VCaP (cell line): ENCODE measurements around the gene ACAT2.
"Not testable (repeated sequence)": the region's sequence is repeated elsewhere in the genome, so short reads cannot be mapped to it uniquely, and the experiment has no call there.

Experiments used
- H3K27ac ChIP-seq: fragments of 450-650 bp; 2 replicates; pipeline ENCODE4 v1.5.1; 2017
- TF ChIP-seq, protein P1 (sequence below): fragments of 450-650 bp; conservative IDR thresholded peaks from 2 replicates; pipeline ENCODE4 v1.5.1; 2017; ENCODE audit warnings: mild to moderate bottlenecking, moderate library complexity

Gene ACAT2

GRCh38 chr6:159788276-159788675, 26.4 kb downstream of the ACAT2 start:
- TF ChIP-seq, protein P1, sequence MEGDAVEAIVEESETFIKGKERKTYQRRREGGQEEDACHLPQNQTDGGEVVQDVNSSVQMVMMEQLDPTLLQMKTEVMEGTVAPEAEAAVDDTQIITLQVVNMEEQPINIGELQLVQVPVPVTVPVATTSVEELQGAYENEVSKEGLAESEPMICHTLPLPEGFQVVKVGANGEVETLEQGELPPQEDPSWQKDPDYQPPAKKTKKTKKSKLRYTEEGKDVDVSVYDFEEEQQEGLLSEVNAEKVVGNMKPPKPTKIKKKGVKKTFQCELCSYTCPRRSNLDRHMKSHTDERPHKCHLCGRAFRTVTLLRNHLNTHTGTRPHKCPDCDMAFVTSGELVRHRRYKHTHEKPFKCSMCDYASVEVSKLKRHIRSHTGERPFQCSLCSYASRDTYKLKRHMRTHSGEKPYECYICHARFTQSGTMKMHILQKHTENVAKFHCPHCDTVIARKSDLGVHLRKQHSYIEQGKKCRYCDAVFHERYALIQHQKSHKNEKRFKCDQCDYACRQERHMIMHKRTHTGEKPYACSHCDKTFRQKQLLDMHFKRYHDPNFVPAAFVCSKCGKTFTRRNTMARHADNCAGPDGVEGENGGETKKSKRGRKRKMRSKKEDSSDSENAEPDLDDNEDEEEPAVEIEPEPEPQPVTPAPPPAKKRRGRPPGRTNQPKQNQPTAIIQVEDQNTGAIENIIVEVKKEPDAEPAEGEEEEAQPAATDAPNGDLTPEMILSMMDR = no peak
- peak overlapping the region; percentile 92 for H3K27ac ChIP-seq

- TF ChIP-seq, protein P1 = no peak
- peak overlapping the region; percentile 92 for H3K27ac ChIP-seq
Measured at GRCh38 chr6:159788753-159789376, 27.0 kb downstream of the ACAT2 start.

- peak within 1 kb of the TSS; percentile 92 for H3K27ac ChIP-seq
- TF ChIP-seq, protein P1 = no peak
Measured at GRCh38 chr6:159789377-159790148, 27.7 kb downstream of the ACAT2 start, which contains the start of gene TCP1. Gene TCP1, minus strand, starts transcription at chr6:159789602. Its CDS starts 134 bp downstream, at chr6:159789468.

DNA sequence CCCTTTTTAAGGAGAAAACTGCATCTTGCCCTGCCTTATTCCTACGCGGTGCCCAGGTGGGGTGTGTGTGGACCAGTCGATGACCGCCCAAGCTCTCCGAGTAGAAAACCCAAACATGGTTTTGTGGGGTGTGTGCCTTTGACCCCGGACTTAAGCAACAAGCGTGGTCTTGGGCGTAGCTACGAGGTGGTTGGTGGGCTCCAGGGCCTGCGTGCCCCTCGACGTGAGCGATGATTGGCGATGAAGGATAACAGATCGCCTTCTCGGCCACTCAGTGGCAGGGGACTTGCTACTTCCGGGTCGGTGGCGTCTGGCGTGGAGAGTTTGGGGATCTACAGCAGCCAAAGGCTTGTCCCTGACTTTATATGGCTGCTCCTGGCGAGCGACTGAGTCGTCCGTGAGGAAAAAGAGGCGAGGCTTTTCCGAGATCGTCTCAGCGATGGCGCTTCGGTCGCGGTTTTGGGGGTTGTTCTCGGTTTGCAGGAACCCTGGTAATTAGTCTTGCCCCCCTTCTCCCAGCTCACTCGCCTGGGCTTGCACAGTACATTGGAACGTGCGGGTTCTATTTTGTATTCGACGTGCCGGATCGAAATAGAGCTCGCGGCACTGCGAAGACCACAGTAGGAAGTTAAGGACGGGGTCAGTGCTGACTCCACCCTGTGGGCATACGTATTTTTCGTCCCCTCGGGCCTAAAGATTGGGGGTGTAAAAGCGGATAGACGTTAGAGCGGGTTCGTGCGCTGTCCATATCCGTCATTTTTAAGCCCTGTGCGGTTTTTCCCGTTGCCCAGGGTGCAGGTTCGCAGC, 28.5 kb downstream of the ACAT2 start, which contains the start of gene MRPL18:
Gene MRPL18, plus strand, starts transcription at position 319 of the 807 bp plus-strand sequence. Its CDS starts 121 bp downstream, at position 440.
- TF ChIP-seq, protein P1 = no peak

DNA sequence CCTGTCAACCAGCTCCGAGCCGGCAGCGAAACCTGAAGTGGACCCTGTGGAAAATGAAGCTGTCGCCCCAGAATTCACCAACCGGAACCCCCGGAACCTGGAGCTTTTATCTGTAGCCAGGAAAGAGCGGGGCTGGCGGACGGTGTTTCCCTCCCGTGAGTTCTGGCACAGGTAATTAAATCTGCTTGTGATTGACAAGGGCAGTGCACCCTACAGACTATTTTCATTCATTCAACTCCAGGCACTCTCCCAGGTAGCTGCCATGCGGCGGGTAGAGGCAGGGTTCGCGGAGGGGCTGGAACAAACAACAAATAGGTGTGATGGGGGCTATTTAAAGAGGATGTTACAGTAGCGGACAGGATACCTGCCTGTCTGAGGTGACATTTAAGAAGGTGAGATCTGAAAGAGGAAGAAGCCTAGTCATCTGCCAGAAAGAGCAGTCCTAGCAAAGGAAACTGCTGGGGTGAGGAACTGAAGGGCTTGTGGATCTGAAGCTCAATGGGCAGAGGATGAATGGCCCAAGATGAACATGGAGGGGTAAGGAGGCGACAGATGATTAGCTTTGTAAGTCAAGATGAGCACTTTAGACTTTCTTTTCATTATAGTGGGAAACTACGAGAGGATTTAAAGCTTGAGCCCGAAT, 29.2 kb downstream of the ACAT2 start:
- TF ChIP-seq, protein P1 = no peak
- peak overlapping the region; percentile 92 for H3K27ac ChIP-seq

More for the DNA sequence above, 28.5 kb downstream of the ACAT2 start, which contains the start of gene MRPL18:
- peak within 1 kb of the TSS; percentile 92 for H3K27ac ChIP-seq

- H3K27ac ChIP-seq = not testable (repeated sequence)
Measured at GRCh38 chr6:159794976-159795375, 33.1 kb downstream of the ACAT2 start.

GRCh38 chr6:159797554-159797953, 35.7 kb downstream of the ACAT2 start:
- TF ChIP-seq, protein P1 = no peak
- no peak overlapping the region for H3K27ac ChIP-seq
